Lung (tissue), 12 donors: ENCODE results near the gene DAGLA. TPM values are rescaled to one million over a fixed set of nuclear protein-coding genes. Genes with fewer than 3 reads are reported as not detected.

Source experiments
- ATAC-seq: fragments of 200-7000 bp; cut with Tn5 transposase; one replicate; pipeline ENCODE4 v1.9.1; 2020; ENCODE audit warnings: moderate number of reproducible peaks; ENCODE audit not compliant: insufficient read depth, low FRiP score
- DNase-seq, 3 donors: peaks; one replicate each; pipeline ENCODE4 v3.0.0-alpha.2; 2013 to 2017
- H3K27ac ChIP-seq, 2 donors: one replicate each; pipeline ENCODE4 v1.5.1; 2013; ENCODE audit warnings: mild to moderate bottlenecking in 2 of 2, moderate library complexity in 2 of 2, control low read depth in 1 of 2, inconsistent platforms in 1 of 2, low read depth in 1 of 2, low read length in 1 of 2
- H3K27me3 ChIP-seq, 3 donors: one replicate each; pipeline ENCODE4 v1.5.1; 2013; ENCODE audit warnings: low read length in 2 of 3; ENCODE audit not compliant: control insufficient read depth in 3 of 3, insufficient read depth in 3 of 3
- H3K36me3 ChIP-seq, 4 donors: one replicate each; pipeline ENCODE4 v1.5.1; 2013; ENCODE audit warnings: low read length in 4 of 4, mild to moderate bottlenecking in 1 of 4, moderate library complexity in 1 of 4; ENCODE audit not compliant: control insufficient read depth in 4 of 4, insufficient read depth in 4 of 4
- H3K4me1 ChIP-seq, 5 donors: one replicate each; pipeline ENCODE4 v1.5.1; 2013; ENCODE audit warnings: low read length in 5 of 5, mild to moderate bottlenecking in 2 of 5, moderate library complexity in 1 of 5; ENCODE audit not compliant: control insufficient read depth in 5 of 5, insufficient read depth in 5 of 5
- H3K4me3 ChIP-seq: one replicate; pipeline ENCODE4 v1.5.1; 2013; ENCODE audit warnings: mild to moderate bottlenecking, control low read depth, moderate library complexity
- H3K9ac ChIP-seq, 2 donors: one replicate each; pipeline ENCODE4 v1.5.1; 2013; ENCODE audit warnings: low read length in 2 of 2, control low read depth in 1 of 2; ENCODE audit not compliant: insufficient read depth in 1 of 2
- H3K9me3 ChIP-seq, 4 donors: one replicate each; pipeline ENCODE4 v1.5.1; 2013; ENCODE audit warnings: low read length in 3 of 4, mild to moderate bottlenecking in 1 of 4, moderate library complexity in 1 of 4; ENCODE audit not compliant: control insufficient read depth in 4 of 4, insufficient read depth in 3 of 4
- CTCF ChIP-seq: IDR thresholded peaks from 2 replicates; pipeline ENCODE4 v1.5.1; 2012; ENCODE audit warnings: mild to moderate bottlenecking; ENCODE audit errors: control extremely low read depth, extremely low read depth
- WGBS, 2 donors: extraction: QIAGEN DNeasy Blood & Tissue Kit; methylation state at CpG; one replicate each; pipeline ENCODE4 v1.1.7; 2013; 5-methylcytosine and 5-hydroxymethylcytosine counted together
- polyA plus RNA-seq, 2 donors: library from polyadenylated mRNA; stranded (reverse); fragments of 200-250 nt; gene quantifications; one replicate each; pipeline ENCODE4 v1.2.1, GENCODE V29; 2013
- total RNA-seq, 2 donors: library from RNA; depleted of rRNA in 1 of 2; stranded (reverse); fragments of >200 nt in 1 of 2; gene quantifications; one replicate each; pipeline ENCODE4 v1.2.1, GENCODE V29; 2014 to 2021
- donor health status: control.
- donor health status: control.
- donor health status: Bipolar disorder and iron deficiency.
- donor health status: healthy.
- donor health status: DM: yes; HTN: yes; CAD: no.

Gene DAGLA
- total and polyA plus RNA-seq, 4 donors: 1.5 to 7.5 (median 2.9) TPM

DNA sequence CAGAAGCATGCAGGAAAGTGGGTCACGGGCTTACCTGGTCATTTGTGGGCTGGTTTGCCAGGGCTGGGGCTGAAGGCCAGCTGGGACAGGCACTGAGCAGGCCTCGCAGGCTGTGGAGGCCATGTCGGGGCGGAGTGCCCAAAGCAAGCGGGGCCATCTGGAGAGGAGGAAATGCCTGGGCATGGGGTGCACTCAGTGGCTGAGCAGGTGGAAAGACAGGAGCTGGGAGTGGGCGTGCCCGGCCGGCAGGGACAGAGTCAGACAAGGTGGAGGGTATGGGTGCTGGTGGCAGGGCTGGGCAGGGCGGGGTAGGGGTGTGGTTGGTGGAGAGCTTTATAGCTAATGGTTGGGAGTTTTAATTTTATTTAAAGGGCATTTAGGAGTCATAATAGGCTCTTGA, 27.4 kb downstream of the DAGLA start:
- Histone ChIP-seq H3K27me3 (peaks cover 0 to 9% (median 2%) of the 10 kb centered on the region in 3 donors), H3K9me3 (no peaks in the 10 kb centered on the region), H3K4me3 (no peak overlapping the region), H3K9ac (no peak overlapping the region), H3K36me3 (no peaks in the 10 kb centered on the region), H3K27ac (no peak overlapping the region), H3K4me1 (no peaks in the 10 kb centered on the region)
- ATAC-seq: no peak
- TF ChIP-seq CTCF: no peak
- no peak for DNase-seq
- WGBS, 2 donors: 83 to 89% methylated on average over 9 of the region's 9 CpGs

GRCh38 chr11:61709110-61709509, 28.9 kb downstream of the DAGLA start:
- peaks cover 0 to 4% (median 2%) of the 10 kb centered on the region in 3 donors for H3K27me3 ChIP-seq
- DNase-seq (no peak), ATAC-seq (no peak)
- H3K9ac ChIP-seq: no peak overlapping the region
- 90 to 91% methylated on average over 7 of the region's 7 CpGs for WGBS, 2 donors
- TF ChIP-seq CTCF: no peak
- H3K36me3 ChIP-seq: no peaks in the 10 kb centered on the region
- H3K9me3 ChIP-seq: no peaks in the 10 kb centered on the region
- H3K4me1 ChIP-seq: no peaks in the 10 kb centered on the region
- H3K4me3 ChIP-seq: no peak overlapping the region
- no peak overlapping the region for H3K27ac ChIP-seq

GRCh38 chr11:61709572-61709971, 29.4 kb downstream of the DAGLA start:
- H3K9me3 ChIP-seq: no peaks in the 10 kb centered on the region
- no peak for TF ChIP-seq CTCF
- H3K9ac ChIP-seq: no peak overlapping the region
- DNase-seq: no peak
- no peak overlapping the region for H3K27ac ChIP-seq
- no peaks in the 10 kb centered on the region for H3K36me3 ChIP-seq
- no peak overlapping the region for H3K4me3 ChIP-seq
- H3K27me3 ChIP-seq: peaks cover 0 to under 1% (median under 1%) of the 10 kb centered on the region in 3 donors
- WGBS, 2 donors: 72 to 75% methylated on average over 7 of the region's 7 CpGs
- no peaks in the 10 kb centered on the region for H3K4me1 ChIP-seq
- ATAC-seq: no peak

GRCh38 chr11:61710019-61710418, 29.8 kb downstream of the DAGLA start:
- Histone ChIP-seq H3K36me3 (no peaks in the 10 kb centered on the region), H3K9me3 (no peaks in the 10 kb centered on the region), H3K27ac (no peak overlapping the region), H3K4me3 (no peak overlapping the region), H3K4me1 (no peaks in the 10 kb centered on the region), H3K9ac (no peak overlapping the region), H3K27me3 (no peaks in the 10 kb centered on the region)
- no peak for ATAC-seq
- 82 to 93% methylated on average over 7 of the region's 7 CpGs for WGBS, 2 donors
- no peak for TF ChIP-seq CTCF
- no peak for DNase-seq
